SU-DHL-6 (cell line): ENCODE data around the gene GRXCR1.

Source experiments
- EZH2phosphoT487 ChIP-seq: fragments of 200-600 bp; sonication (generic), shearing (Covaris generic); conservative IDR thresholded peaks from 2 replicates; pipeline ENCODE4 v1.6.1; 2018; ENCODE audit warnings: mild to moderate bottlenecking, antibody characterized with exemption, low read length, moderate library complexity, mixed read lengths
- TF ChIP-seq, protein P1 (sequence below): fragments of 200-600 bp; sonication (generic); IDR thresholded peaks from one replicate; pipeline ENCODE4 v1.5.1; 2017; ENCODE audit warnings: antibody characterized with exemption, mild to moderate bottlenecking, low read length, moderate library complexity; ENCODE audit not compliant: insufficient read depth, poor library complexity, severe bottlenecking

GRCh38 chr4:42945874-42946273 lies 53.4 kb downstream of the GRXCR1 start:
- TF ChIP-seq, protein P1, sequence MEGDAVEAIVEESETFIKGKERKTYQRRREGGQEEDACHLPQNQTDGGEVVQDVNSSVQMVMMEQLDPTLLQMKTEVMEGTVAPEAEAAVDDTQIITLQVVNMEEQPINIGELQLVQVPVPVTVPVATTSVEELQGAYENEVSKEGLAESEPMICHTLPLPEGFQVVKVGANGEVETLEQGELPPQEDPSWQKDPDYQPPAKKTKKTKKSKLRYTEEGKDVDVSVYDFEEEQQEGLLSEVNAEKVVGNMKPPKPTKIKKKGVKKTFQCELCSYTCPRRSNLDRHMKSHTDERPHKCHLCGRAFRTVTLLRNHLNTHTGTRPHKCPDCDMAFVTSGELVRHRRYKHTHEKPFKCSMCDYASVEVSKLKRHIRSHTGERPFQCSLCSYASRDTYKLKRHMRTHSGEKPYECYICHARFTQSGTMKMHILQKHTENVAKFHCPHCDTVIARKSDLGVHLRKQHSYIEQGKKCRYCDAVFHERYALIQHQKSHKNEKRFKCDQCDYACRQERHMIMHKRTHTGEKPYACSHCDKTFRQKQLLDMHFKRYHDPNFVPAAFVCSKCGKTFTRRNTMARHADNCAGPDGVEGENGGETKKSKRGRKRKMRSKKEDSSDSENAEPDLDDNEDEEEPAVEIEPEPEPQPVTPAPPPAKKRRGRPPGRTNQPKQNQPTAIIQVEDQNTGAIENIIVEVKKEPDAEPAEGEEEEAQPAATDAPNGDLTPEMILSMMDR, result no peak
- TF ChIP-seq EZH2phosphoT487, result no peak
